Measurements from ENCODE around the gene SLFN5.

DNA sequence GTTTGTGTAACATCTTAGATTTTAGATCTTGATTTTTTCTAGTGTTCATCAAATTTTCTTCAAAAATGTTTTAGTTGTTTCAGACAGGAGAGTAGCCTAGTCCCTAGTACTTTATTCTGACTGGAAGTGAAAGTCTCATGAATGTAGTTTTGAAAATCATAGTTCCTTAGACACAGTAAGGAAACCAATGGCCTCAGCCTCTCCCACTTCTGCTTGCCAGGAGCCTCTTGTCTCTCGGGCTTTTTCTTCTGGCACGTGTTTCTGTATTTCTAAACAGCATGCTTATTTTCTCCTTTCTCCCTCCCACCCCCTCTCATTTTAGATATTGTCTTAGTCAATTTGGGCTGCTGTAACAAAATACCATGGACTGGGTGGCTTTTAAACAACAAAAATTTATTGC, 9.8 kb downstream of the SLFN5 start:
- TF ChIP-seq, protein P1, sequence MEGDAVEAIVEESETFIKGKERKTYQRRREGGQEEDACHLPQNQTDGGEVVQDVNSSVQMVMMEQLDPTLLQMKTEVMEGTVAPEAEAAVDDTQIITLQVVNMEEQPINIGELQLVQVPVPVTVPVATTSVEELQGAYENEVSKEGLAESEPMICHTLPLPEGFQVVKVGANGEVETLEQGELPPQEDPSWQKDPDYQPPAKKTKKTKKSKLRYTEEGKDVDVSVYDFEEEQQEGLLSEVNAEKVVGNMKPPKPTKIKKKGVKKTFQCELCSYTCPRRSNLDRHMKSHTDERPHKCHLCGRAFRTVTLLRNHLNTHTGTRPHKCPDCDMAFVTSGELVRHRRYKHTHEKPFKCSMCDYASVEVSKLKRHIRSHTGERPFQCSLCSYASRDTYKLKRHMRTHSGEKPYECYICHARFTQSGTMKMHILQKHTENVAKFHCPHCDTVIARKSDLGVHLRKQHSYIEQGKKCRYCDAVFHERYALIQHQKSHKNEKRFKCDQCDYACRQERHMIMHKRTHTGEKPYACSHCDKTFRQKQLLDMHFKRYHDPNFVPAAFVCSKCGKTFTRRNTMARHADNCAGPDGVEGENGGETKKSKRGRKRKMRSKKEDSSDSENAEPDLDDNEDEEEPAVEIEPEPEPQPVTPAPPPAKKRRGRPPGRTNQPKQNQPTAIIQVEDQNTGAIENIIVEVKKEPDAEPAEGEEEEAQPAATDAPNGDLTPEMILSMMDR (IDR thresholded peaks at IDR 0.05; ENCODE audit: borderline replicate concordance, extremely low read depth, low read length, poor library complexity, severe bottlenecking) = no peak
- no peak for TF ChIP-seq EZH2 (IDR thresholded peaks at IDR 0.05; ENCODE audit: borderline replicate concordance, low read depth, low read length, severe bottlenecking)

Data from DND-41 (cell line).